Measurements from ENCODE around the gene COX19. TPM values are rescaled to one million over a fixed set of nuclear protein-coding genes. Genes with fewer than 3 reads are reported as not detected.
A peak's percentile ranks its signal among the peaks of the same experiment; 100 is the strongest.

The COX19 gene
- total RNA-seq, 2 donors from 2014 or later, result 7.2 to 18.1 TPM

DNA sequence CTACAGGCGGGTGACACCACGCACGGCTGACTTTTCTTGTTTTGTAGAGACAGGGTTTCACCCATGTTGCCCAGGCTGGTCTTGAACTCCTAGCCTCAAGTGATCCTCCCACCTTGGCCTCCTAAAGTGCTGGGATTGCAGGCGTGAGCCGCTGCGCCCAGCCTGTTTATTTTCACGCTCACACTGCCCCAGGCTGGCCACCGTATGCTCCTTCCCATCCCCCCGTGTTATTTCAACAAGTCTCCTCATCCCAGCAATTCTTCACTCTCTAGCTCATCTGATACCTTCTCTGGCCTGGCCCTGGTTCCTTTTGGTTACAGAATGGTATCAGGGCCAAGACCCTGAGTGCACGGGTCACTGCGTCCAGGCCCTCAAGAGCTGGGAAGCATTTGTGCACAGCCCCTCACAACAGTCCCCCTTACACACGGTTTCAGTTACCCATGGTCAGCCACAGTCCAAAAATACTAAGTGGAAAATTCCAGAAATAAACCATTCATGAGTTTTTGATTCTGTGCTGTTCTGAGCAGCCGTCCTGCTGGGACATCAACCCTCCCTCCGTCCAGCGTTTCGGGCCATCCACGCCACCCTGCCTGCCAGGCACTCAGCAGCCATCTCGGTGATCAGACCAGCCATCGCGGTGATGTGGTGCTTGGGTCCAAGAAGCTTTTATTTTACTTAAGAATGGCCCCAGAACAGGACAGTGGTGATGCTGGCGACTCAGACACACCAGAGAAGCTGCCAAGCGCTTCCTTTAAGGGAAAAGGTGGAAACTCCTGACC is 8.9 kb downstream of the COX19 start:
- no peak for DNase-seq (ENCODE audit: low spot score)
- Histone ChIP-seq H3K36me3 (peaks cover 32% of the 10 kb centered on the region), H3K27me3 (replicated peaks; ENCODE audit: insufficient read depth) (no peaks in the 10 kb centered on the region), H3K4me3 (no peak overlapping the region), H3K9me3 (no peaks in the 10 kb centered on the region), H3K4me1 (ENCODE audit: control insufficient read depth in 1 of 2, low read depth in 2 of 2) (peaks cover 22 to 44% of the 10 kb centered on the region in 2 donors), H3K27ac (peak overlapping the region; percentile 82 to 94)
- no peak for ATAC-seq (ENCODE audit: insufficient number of reproducible peaks, low FRiP score, low read depth)
- TF ChIP-seq, protein P1, sequence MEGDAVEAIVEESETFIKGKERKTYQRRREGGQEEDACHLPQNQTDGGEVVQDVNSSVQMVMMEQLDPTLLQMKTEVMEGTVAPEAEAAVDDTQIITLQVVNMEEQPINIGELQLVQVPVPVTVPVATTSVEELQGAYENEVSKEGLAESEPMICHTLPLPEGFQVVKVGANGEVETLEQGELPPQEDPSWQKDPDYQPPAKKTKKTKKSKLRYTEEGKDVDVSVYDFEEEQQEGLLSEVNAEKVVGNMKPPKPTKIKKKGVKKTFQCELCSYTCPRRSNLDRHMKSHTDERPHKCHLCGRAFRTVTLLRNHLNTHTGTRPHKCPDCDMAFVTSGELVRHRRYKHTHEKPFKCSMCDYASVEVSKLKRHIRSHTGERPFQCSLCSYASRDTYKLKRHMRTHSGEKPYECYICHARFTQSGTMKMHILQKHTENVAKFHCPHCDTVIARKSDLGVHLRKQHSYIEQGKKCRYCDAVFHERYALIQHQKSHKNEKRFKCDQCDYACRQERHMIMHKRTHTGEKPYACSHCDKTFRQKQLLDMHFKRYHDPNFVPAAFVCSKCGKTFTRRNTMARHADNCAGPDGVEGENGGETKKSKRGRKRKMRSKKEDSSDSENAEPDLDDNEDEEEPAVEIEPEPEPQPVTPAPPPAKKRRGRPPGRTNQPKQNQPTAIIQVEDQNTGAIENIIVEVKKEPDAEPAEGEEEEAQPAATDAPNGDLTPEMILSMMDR (IDR thresholded peaks at IDR 0.05), result no peak

DNA sequence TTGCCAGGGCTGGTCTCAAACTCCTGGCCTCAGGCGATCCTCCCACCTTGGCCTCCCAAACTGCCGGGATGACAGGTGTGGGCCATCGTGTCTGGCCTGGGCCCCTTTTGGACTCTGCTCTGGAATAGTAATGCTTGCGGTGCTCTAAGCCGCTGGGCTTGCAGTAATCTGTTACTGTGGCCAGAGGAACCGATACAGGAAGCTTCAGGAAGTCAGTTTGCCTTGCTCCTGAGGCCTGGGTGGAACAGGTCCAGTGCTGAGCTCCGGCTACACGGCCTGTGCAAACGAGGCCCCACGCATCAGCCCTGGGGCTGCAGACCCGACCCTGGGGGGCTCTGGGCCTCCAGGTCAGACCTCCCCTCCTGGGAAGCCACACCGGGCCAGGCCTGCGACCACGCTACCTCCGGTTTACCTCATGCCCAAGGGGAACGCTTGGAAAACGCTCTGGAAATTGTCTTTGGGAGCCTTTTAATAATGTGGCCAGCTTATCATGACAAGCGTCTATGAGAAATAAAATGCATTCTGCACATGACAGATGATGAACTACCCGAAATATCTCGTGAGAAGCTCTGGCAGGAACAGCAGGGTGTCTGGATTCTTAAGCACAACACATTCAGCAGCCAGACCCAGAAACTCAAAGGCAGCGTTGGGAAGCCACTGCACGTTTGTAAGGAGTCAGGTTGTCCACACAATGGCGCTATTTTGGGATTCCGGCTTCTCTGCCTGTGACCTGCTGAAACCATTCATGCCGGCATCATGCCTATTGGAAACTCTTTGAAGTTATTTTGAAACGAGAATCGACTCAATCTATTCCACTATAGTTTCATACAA is 10.7 kb downstream of the COX19 start:
- peaks cover 22 to 44% of the 10 kb centered on the region in 2 donors for H3K4me1 ChIP-seq (ENCODE audit: control insufficient read depth in 1 of 2, low read depth in 2 of 2)
- H3K27ac ChIP-seq, result peak overlapping the region; percentile 82 to 94
- no peak for DNase-seq (ENCODE audit: low spot score)
- H3K27me3 ChIP-seq (replicated peaks; ENCODE audit: insufficient read depth), result no peaks in the 10 kb centered on the region
- H3K9me3 ChIP-seq, result no peaks in the 10 kb centered on the region
- TF ChIP-seq, protein P1 (IDR thresholded peaks at IDR 0.05), result peak; percentile 47
- H3K36me3 ChIP-seq, result peaks cover 26% of the 10 kb centered on the region
- peak; percentile 59 for ATAC-seq (ENCODE audit: insufficient number of reproducible peaks, low FRiP score, low read depth)
- H3K4me3 ChIP-seq, result peak overlapping the region; percentile 62

DNA sequence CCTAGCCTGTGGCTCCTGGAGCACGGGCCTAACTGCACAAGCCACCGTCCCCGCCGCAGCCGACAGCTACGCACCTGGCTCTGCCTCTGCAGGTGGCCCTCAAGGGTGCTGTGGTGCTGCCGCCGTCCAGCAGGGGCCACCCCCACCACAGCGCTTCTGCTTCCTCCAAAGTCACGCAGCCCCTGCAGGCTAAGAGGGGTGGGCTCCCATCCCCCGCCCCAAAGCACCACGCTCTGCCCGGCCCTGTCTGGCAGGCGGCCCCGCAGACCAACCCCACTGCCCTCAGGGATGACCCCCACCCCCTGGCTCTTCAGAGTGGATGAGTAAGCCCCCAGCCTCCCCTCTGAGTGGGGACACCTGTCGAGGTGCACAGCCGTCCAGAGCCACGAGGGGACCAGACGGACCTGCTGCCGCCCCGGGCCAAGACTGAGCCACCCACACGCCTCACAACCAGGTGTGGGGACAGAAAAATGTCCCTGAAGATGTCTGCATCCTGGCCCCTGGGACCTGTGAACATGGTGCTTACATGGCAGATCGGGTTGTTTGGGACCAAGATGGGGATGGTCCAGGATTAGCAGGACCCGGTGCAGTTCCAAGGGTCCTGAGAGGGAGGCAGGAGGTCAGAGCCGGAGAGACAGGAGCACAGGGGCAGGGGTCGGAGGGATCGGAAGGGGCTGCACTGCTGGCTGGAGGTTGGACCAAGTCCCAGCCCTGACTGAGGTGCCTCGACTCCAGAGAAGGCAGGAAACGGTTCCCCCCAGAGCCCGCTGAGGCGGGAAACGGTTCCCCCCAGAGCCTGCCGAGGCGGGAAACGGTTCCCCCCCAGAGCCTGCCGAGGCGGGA is 11.9 kb downstream of the COX19 start:
- H3K4me1 ChIP-seq (ENCODE audit: control insufficient read depth in 1 of 2, low read depth in 2 of 2), result peaks cover 22 to 44% of the 10 kb centered on the region in 2 donors
- H3K36me3 ChIP-seq, result peaks cover 18% of the 10 kb centered on the region
- DNase-seq (ENCODE audit: low spot score) (no peak), ATAC-seq (ENCODE audit: insufficient number of reproducible peaks, low FRiP score, low read depth) (no peak)
- H3K27me3 ChIP-seq (replicated peaks; ENCODE audit: insufficient read depth), result no peaks in the 10 kb centered on the region
- H3K4me3 ChIP-seq, result peak overlapping the region; percentile 62
- TF ChIP-seq, protein P1 (IDR thresholded peaks at IDR 0.05), result no peak
- H3K27ac ChIP-seq, result peak overlapping the region; percentile 82 to 94
- no peaks in the 10 kb centered on the region for H3K9me3 ChIP-seq

DNA sequence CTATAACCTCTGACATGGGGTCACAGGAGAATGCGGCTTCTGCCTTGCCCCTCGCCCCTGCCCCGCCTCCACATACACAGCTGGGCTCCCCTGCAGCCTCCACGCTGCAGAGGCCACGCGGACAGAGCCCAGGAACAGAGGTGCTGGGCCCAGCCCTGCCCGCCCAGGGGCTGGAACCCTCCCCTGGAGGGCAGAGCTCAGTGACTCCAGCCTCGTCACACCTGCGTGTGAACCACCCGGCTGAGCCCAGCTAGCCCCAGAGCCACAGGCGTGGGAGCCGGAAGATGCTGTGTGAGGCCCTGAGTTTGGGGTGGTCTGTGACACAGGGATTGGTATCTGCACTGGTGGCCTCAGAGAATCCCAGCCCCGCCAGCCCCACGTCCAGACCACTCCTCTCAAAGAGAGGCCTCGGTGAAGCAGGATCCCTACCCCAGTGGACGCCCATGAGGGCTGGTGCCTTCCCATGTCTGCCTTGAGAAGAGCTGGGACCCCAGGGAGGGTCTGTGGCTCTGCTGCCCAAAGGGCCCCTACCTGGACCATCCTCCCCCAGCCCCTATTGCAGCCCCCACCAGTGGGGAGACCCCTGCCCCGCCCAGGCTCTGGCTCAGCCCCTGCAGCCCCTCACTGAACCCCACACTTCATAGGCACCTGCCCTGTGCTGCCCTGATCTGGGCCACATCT is 12.8 kb downstream of the COX19 start:
- peaks cover 22 to 44% of the 10 kb centered on the region in 2 donors for H3K4me1 ChIP-seq (ENCODE audit: control insufficient read depth in 1 of 2, low read depth in 2 of 2)
- H3K27me3 ChIP-seq (replicated peaks; ENCODE audit: insufficient read depth), result no peaks in the 10 kb centered on the region
- DNase-seq (ENCODE audit: low spot score) (no peak), ATAC-seq (ENCODE audit: insufficient number of reproducible peaks, low FRiP score, low read depth) (no peak)
- TF ChIP-seq, protein P1 (IDR thresholded peaks at IDR 0.05), result no peak
- H3K9me3 ChIP-seq, result no peaks in the 10 kb centered on the region
- H3K4me3 ChIP-seq, result no peak overlapping the region
- H3K27ac ChIP-seq, result no peak overlapping the region
- H3K36me3 ChIP-seq, result peaks cover 9% of the 10 kb centered on the region

All from thoracic aorta (tissue), 2 donors.